Endothelial cell of umbilical vein (primary cell): ENCODE data around the gene ZNF415. TPM values are rescaled to one million over a fixed set of nuclear protein-coding genes. Genes with fewer than 3 reads are reported as not detected.

Experiments used
- BruUV-seq: library from RNA; stranded (reverse); fragments of 400-500 nt; replicated peaks from 2 replicates; lab custom pipeline; 2021; lab: Mats Ljungman, UMichigan
- CTCF ChIA-PET: fragments of 300-600, 350-600 bp; sonication (Branson Sonifier 250); formaldehyde crosslinking; loops from one replicate; lab custom pipeline; 2021; ENCODE audit warnings: antibody characterized with exemption, inconsistent platforms; lab: Charles Lee
- POLR2A ChIA-PET: fragments of 300-600, 350-600 bp; sonication (Branson Sonifier 250); formaldehyde crosslinking; loops from one replicate; lab custom pipeline; 2021; ENCODE audit warnings: antibody characterized with exemption, inconsistent platforms; lab: Charles Lee
- DNase-seq: peaks from one replicate; pipeline ENCODE4 v3.0.0-alpha.2; 2011; ENCODE audit warnings: low read depth, low spot score
- FAIRE-seq: peaks from 2 replicates; lab custom pipeline; 2011; peaks lifted over from hg19 to GRCh38; lab: Jason Lieb, UNC
- H2AFZ ChIP-seq: 2 replicates; pipeline ENCODE4 v1.6.0; 2012; ENCODE audit warnings: low read depth, low read length, control low read depth, inconsistent platforms
- H3K27ac ChIP-seq: 2 replicates; pipeline ENCODE4 v1.5.1; 2011; ENCODE audit warnings: low read depth, mild to moderate bottlenecking, control low read depth, low read length, moderate library complexity; ENCODE audit not compliant: insufficient read depth
- H3K27me3 ChIP-seq, 2 experiments: 2 replicates each; pipeline versions ENCODE4 v1.6.0 to v1.6.1; 2011; ENCODE audit warnings: low read length in 2 of 2, mixed read lengths in 1 of 2; ENCODE audit not compliant: control insufficient read depth in 2 of 2, insufficient read depth in 2 of 2
- H3K36me3 ChIP-seq, 2 experiments: 2 replicates in 1 of 2; 3 replicates in 1 of 2; pipeline ENCODE4 v1.5.1; 2011; ENCODE audit warnings: low read length in 2 of 2, mild to moderate bottlenecking in 1 of 2, moderate library complexity in 1 of 2; ENCODE audit not compliant: control insufficient read depth in 2 of 2, insufficient read depth in 2 of 2; ENCODE audit errors: extremely low read depth in 1 of 2
- H3K4me1 ChIP-seq: 3 replicates; pipeline ENCODE4 v1.5.1; 2011; ENCODE audit warnings: mild to moderate bottlenecking, low read length; ENCODE audit not compliant: control insufficient read depth, insufficient read depth; ENCODE audit errors: extremely low read depth
- H3K4me2 ChIP-seq: 2 replicates; pipeline ENCODE4 v1.6.1; 2011; ENCODE audit warnings: low read length, control low read depth, mixed read lengths; ENCODE audit not compliant: insufficient read depth
- H3K4me3 ChIP-seq, 3 experiments: fragments of 200-600 bp in 1 of 3; sonication (generic), shearing (Covaris generic) in 1 of 3; replicated peaks in 1 of 3; 2 replicates each; pipeline ENCODE4 v1.5.1; 2011 to 2016; ENCODE audit warnings: control low read depth in 3 of 3, low read length in 3 of 3, mild to moderate bottlenecking in 2 of 3, inconsistent platforms in 1 of 3, low read depth in 1 of 3, moderate library complexity in 1 of 3; ENCODE audit not compliant: insufficient read depth in 1 of 3
- H3K79me2 ChIP-seq: 2 replicates; pipeline ENCODE4 v1.6.0; 2012; ENCODE audit warnings: low read length, inconsistent platforms; ENCODE audit not compliant: control insufficient read depth, insufficient read depth
- H3K9ac ChIP-seq: replicated peaks from 2 replicates; pipeline ENCODE3; 2011; ENCODE audit warnings: low read length, control low read depth; ENCODE audit not compliant: insufficient read depth; ENCODE audit errors: extremely low read depth
- H3K9me1 ChIP-seq: replicated peaks from 3 replicates; pipeline ENCODE4 v1.6.0; 2011; ENCODE audit warnings: mild to moderate bottlenecking, low read length; ENCODE audit not compliant: control insufficient read depth, insufficient read depth; ENCODE audit errors: extremely low read depth
- H3K9me3 ChIP-seq: replicated peaks from 2 replicates; pipeline ENCODE4 v1.5.1; 2012; ENCODE audit warnings: low read length, inconsistent platforms; ENCODE audit not compliant: control insufficient read depth, insufficient read depth
- H4K20me1 ChIP-seq: replicated peaks from 2 replicates; pipeline ENCODE3; 2011; ENCODE audit warnings: mild to moderate bottlenecking, low read length; ENCODE audit not compliant: control insufficient read depth, insufficient read depth; ENCODE audit errors: extremely low read depth
- CTCF ChIP-seq, 2 donors: IDR thresholded peaks; 1 replicate in 1 of 2; 2 replicates in 1 of 2; pipeline ENCODE4 v1.5.1; 2011; ENCODE audit warnings: low read length in 2 of 2, mild to moderate bottlenecking in 2 of 2, moderate library complexity in 2 of 2, control low read depth in 1 of 2, inconsistent platforms in 1 of 2, low read depth in 1 of 2; ENCODE audit not compliant: insufficient read depth in 1 of 2; ENCODE audit errors: extremely low read depth in 1 of 2
- EZH2 ChIP-seq: IDR thresholded peaks from 2 replicates; pipeline ENCODE4 v1.6.1; 2012; ENCODE audit warnings: borderline replicate concordance, low read depth, mild to moderate bottlenecking, moderate library complexity, low read length, inconsistent platforms; ENCODE audit not compliant: severe bottlenecking
- FOS ChIP-seq: IDR thresholded peaks from 2 replicates; pipeline ENCODE4 v1.6.1; 2011; ENCODE audit warnings: mild to moderate bottlenecking, low read length, moderate library complexity, borderline replicate concordance; ENCODE audit not compliant: insufficient read depth
- GATA2 ChIP-seq: IDR thresholded peaks from 2 replicates; pipeline ENCODE4 v1.7.0; 2011; ENCODE audit warnings: low read depth, mild to moderate bottlenecking, moderate library complexity, mixed read lengths, low read length; ENCODE audit not compliant: insufficient read length, insufficient read depth
- JUN ChIP-seq: IDR thresholded peaks from 2 replicates; pipeline ENCODE4 v1.6.1; 2011; ENCODE audit warnings: borderline replicate concordance, low read depth; ENCODE audit not compliant: insufficient read length, insufficient read depth
- MAX ChIP-seq: IDR thresholded peaks from 2 replicates; pipeline ENCODE4 v1.6.1; 2011; ENCODE audit not compliant: insufficient read depth, insufficient read length
- MYC ChIP-seq: IDR thresholded peaks from one replicate; pipeline ENCODE4 v1.6.1; 2011; ENCODE audit warnings: mild to moderate bottlenecking, low read depth, low read length
- POLR2A ChIP-seq: IDR thresholded peaks from 2 replicates; pipeline ENCODE4 v1.6.1; 2012; ENCODE audit warnings: low read depth, mild to moderate bottlenecking, control low read depth, low read length
- POLR2AphosphoS5 ChIP-seq: IDR thresholded peaks from 2 replicates; pipeline ENCODE4 v1.6.1; 2012; ENCODE audit warnings: low read depth, mild to moderate bottlenecking, control low read depth, low read length, moderate library complexity; ENCODE audit not compliant: insufficient read depth
- dilution Hi-C: fragments of 300-500 bp; cut with MboI; formaldehyde crosslinking; loops from one replicate; pipeline ENCODE4 v1.15.0; 2019; ENCODE audit warnings: low sequenced_read_pairs; ENCODE audit not compliant: extremely low pct_ligation_motif_present
- intact Hi-C: fragments of 100-400 bp; cut with micrococcal nuclease; formaldehyde crosslinking; loops from one replicate; pipeline ENCODE4 v1.10.0; 2022
- polyA plus RNA-seq, 4 experiments: library from polyadenylated mRNA; depleted of rRNA in 3 of 4; stranded (reverse) in 3 of 4; unstranded in 1 of 4; fragments of >200 nt; gene quantifications; 2 replicates each; pipeline versions ENCODE4 v1.2.1 to v1.2.3, GENCODE V29; 2011 to 2012; ENCODE audit warnings: missing spikeins in 1 of 4
- total RNA-seq: library from RNA; stranded (reverse); gene quantifications from 2 replicates; pipeline ENCODE4 v1.2.3, GENCODE V29; 2021

ZNF415 gene
- total and polyA plus RNA-seq, 2 donors (not counting 3 experiments of a cell fraction or from before 2014, with no cell fraction given): 0.48 to 0.69 TPM

GRCh38 chr19:53079313-53079924 lies 53.3 kb downstream of the ZNF415 start:
- Histone ChIP-seq H3K4me1 (no peaks in the 10 kb centered on the region), H3K36me3 (peaks cover 0 to 9% of the 10 kb centered on the region in 2 experiments), H3K79me2 (no peaks in the 10 kb centered on the region), H3K9me1 (no peaks in the 10 kb centered on the region), H3K9ac (no peak overlapping the region), H3K27me3 (no peaks in the 10 kb centered on the region), H2AFZ (no peak overlapping the region), H3K4me2 (no peak overlapping the region), H3K4me3 (no peak overlapping the region), H3K9me3 (no peaks in the 10 kb centered on the region), H3K27ac (no peak overlapping the region), H4K20me1 (no peaks in the 10 kb centered on the region)
- TF ChIP-seq MYC (no peak), POLR2A (no peak), POLR2AphosphoS5 (no peak), EZH2 (no peak), JUN (no peak), MAX (no peak), FOS (no peak)
- DNase-seq: no peak
- intact Hi-C loops (loop anchor here (5.0 to 10.0 kb wide), 3 partner anchors 118 to 665 kb away; no protein-coding TSS in a partner anchor), dilution Hi-C loops (no loop called here)
- CTCF ChIA-PET: no interaction called here
- POLR2A ChIA-PET: no interaction called here
- FAIRE-seq: no peak
- BruUV-seq: no TSS peak

- intact Hi-C loops: loop anchor here (5.0 to 10.0 kb wide), 3 partner anchors 119 to 666 kb away; no protein-coding TSS in a partner anchor
- BruUV-seq: no TSS peak
- FAIRE-seq (no peak), DNase-seq (no peak)
- H4K20me1 ChIP-seq: no peaks in the 10 kb centered on the region
- CTCF ChIA-PET: interaction anchor here (2.3 kb wide), 1 partner anchor 8 kb away, joined by 38 read pairs; no protein-coding TSS in a partner anchor
- POLR2A ChIA-PET: no interaction called here
- no peaks in the 10 kb centered on the region for H3K79me2 ChIP-seq
- H3K27ac ChIP-seq: no peak overlapping the region
- H3K36me3 ChIP-seq: peaks cover 3 to 8% of the 10 kb centered on the region in 2 experiments
- no peaks in the 10 kb centered on the region for H3K4me1 ChIP-seq
- H3K4me3 ChIP-seq: no peak overlapping the region
- H3K9ac ChIP-seq: no peak overlapping the region
- H3K9me1 ChIP-seq: no peaks in the 10 kb centered on the region
- no peaks in the 10 kb centered on the region for H3K27me3 ChIP-seq
- H3K4me2 ChIP-seq: no peak overlapping the region
- dilution Hi-C loops: no loop called here
- TF ChIP-seq POLR2AphosphoS5 (no peak), MYC (no peak), CTCF (IDR thresholded peaks at IDR 0.05; ENCODE audit: extremely low read depth in 1 of 2, insufficient read depth in 1 of 2, low read depth in 1 of 2, low read length in 2 of 2) (no peak), JUN (no peak), FOS (no peak), MAX (no peak), POLR2A (no peak), GATA2 (no peak), EZH2 (no peak)
- H3K9me3 ChIP-seq: no peaks in the 10 kb centered on the region
- no peak overlapping the region for H2AFZ ChIP-seq
Observed at GRCh38 chr19:53078668-53079067, 54.0 kb downstream of the ZNF415 start.
